Esophagus muscularis mucosa (tissue), 4 donors: ENCODE data around the gene ZFAND4. TPM values are rescaled to one million over a fixed set of nuclear protein-coding genes. Genes with fewer than 3 reads are reported as not detected.
"Not testable (repeated sequence)": the region's sequence is repeated elsewhere in the genome, so short reads cannot be mapped to it uniquely, and the experiment has no call there.

Experiments
- DNase-seq: peaks from one replicate; pipeline ENCODE4 v3.0.0-alpha.2; 2017; ENCODE audit errors: extremely low spot score
- H3K27ac ChIP-seq, 4 donors: fragments of 200-600 bp; sonication (generic); replicated peaks in 1 of 4; 1 replicate in 3 of 4; 2 replicates in 1 of 4; pipeline ENCODE4 v1.5.1; 2016 to 2019; ENCODE audit warnings: mild to moderate bottlenecking in 1 of 4
- H3K27me3 ChIP-seq, 4 donors: fragments of 200-600 bp; sonication (generic); one replicate each; pipeline versions ENCODE4 v1.5.1 to v1.6.0; 2016 to 2019
- H3K36me3 ChIP-seq, 4 donors: fragments of 200-600 bp; sonication (generic); one replicate each; pipeline ENCODE4 v1.5.1; 2016 to 2019
- H3K4me1 ChIP-seq, 4 donors: fragments of 200-600 bp; sonication (generic); one replicate each; pipeline ENCODE4 v1.5.1; 2016 to 2019
- H3K4me3 ChIP-seq, 4 donors: fragments of 200-600 bp; sonication (generic); 1 replicate in 2 of 4; 2 replicates in 2 of 4; pipeline ENCODE4 v1.5.1; 2016 to 2019; ENCODE audit warnings: mild to moderate bottlenecking in 4 of 4, moderate library complexity in 1 of 4
- H3K9me3 ChIP-seq, 4 donors: fragments of 200-600 bp; sonication (generic); 1 replicate in 3 of 4; 2 replicates in 1 of 4; pipeline ENCODE4 v1.5.1; 2016 to 2019
- EP300 ChIP-seq: sonication (generic); formaldehyde crosslinking; IDR thresholded peaks from one replicate; pipeline ENCODE4 v1.6.1; 2017; ENCODE audit warnings: antibody characterized with exemption
- POLR2A ChIP-seq: fragments of 450-650 bp; IDR thresholded peaks from one replicate; pipeline ENCODE4 v1.6.1; 2017; ENCODE audit warnings: antibody characterized with exemption, moderate library complexity, mild to moderate bottlenecking, low read depth
- POLR2AphosphoS5 ChIP-seq, 2 donors: sonication (generic); formaldehyde crosslinking; IDR thresholded peaks; one replicate each; pipeline ENCODE4 v1.6.1; 2017; ENCODE audit warnings: antibody characterized with exemption in 2 of 2
- WGBS: methylation state at CpG from one replicate; pipeline ENCODE4 v1.1.5; 2018; 5-methylcytosine and 5-hydroxymethylcytosine counted together
- intact Hi-C: fragments of 100-400 bp; cut with DNase I; formaldehyde crosslinking; loops from one replicate; pipeline ENCODE4 v1.15.1; 2023
- total RNA-seq, 4 donors: library from RNA; depleted of rRNA; stranded (reverse); fragments of >200 nt; gene quantifications; one replicate each; pipeline versions ENCODE4 v1.1.0 to v1.2.1, GENCODE V29; 2016
- TF ChIP-seq, protein P1 (sequence below), 3 experiments: fragments of 200-600 bp in 2 of 3; fragments of 450-650 bp in 1 of 3; sonication (generic) in 2 of 3; IDR thresholded peaks; one replicate each; pipeline ENCODE4 v1.5.1; 2017 to 2019; ENCODE audit warnings: antibody characterized with exemption in 3 of 3, mild to moderate bottlenecking in 2 of 3, moderate library complexity in 1 of 3

The ZFAND4 gene
- total RNA-seq, 4 donors from 2014 or later: 12.9 to 18.7 (median 16.7) TPM

GRCh38 chr10:45657033-45657926 lies 15.3 kb downstream of the ZFAND4 start:
- Histone ChIP-seq H3K4me3 (no peak overlapping the region), H3K27me3 (no peaks in the 10 kb centered on the region), H3K36me3 (peaks cover 0 to 27% (median 4%) of the 10 kb centered on the region in 4 donors), H3K27ac (no peak overlapping the region), H3K9me3 (no peaks in the 10 kb centered on the region), H3K4me1 (peaks cover 0 to 5% (median 0%) of the 10 kb centered on the region in 4 donors)
- intact Hi-C loops: no loop called here
- no peak for DNase-seq
- 94% methylated on average over 6 of the region's 6 CpGs for WGBS
- TF ChIP-seq, protein P1, sequence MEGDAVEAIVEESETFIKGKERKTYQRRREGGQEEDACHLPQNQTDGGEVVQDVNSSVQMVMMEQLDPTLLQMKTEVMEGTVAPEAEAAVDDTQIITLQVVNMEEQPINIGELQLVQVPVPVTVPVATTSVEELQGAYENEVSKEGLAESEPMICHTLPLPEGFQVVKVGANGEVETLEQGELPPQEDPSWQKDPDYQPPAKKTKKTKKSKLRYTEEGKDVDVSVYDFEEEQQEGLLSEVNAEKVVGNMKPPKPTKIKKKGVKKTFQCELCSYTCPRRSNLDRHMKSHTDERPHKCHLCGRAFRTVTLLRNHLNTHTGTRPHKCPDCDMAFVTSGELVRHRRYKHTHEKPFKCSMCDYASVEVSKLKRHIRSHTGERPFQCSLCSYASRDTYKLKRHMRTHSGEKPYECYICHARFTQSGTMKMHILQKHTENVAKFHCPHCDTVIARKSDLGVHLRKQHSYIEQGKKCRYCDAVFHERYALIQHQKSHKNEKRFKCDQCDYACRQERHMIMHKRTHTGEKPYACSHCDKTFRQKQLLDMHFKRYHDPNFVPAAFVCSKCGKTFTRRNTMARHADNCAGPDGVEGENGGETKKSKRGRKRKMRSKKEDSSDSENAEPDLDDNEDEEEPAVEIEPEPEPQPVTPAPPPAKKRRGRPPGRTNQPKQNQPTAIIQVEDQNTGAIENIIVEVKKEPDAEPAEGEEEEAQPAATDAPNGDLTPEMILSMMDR (IDR thresholded peaks at IDR 0.05): no peak
- TF ChIP-seq POLR2A: no peak
- TF ChIP-seq EP300: no peak
- TF ChIP-seq POLR2AphosphoS5 (IDR thresholded peaks at IDR 0.05): no peak

GRCh38 chr10:45655219-45655618 lies 17.4 kb downstream of the ZFAND4 start:
- Histone ChIP-seq H3K36me3 (peaks cover 0 to 27% (median 3%) of the 10 kb centered on the region in 4 donors), H3K27me3 (no peaks in the 10 kb centered on the region), H3K27ac (no peak overlapping the region), H3K4me1 (peaks cover 0 to 5% (median 0%) of the 10 kb centered on the region in 4 donors), H3K9me3 (no peaks in the 10 kb centered on the region), H3K4me3 (no peak overlapping the region)
- TF ChIP-seq, protein P1 (IDR thresholded peaks at IDR 0.05): no peak
- TF ChIP-seq POLR2A (no peak), EP300 (no peak), POLR2AphosphoS5 (IDR thresholded peaks at IDR 0.05) (no peak)
- intact Hi-C loops: no loop called here
- no peak for DNase-seq

DNA sequence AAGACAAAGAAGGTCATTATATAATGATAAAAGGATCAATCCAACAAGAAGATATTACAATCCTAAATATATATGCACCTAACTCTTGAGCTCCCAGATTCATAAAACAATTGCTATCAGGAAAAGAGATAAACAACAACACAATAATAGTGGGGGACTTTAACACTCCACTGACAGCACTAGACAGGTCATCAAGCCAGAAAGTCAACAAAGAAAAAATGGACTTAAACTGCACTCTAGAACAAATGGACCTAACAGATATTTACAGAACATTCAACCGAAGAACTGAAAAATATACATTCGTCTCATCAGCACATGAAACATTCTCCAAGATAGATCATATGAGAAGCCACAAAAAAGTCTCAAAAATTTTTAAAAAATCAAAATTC lies 17.8 kb downstream of the ZFAND4 start:
- H3K36me3 ChIP-seq: peaks cover 0 to 27% (median 3%) of the 10 kb centered on the region in 4 donors
- DNase-seq, H3K4me1 ChIP-seq, H3K9me3 ChIP-seq, intact Hi-C loops, H3K4me3 ChIP-seq, H3K27ac ChIP-seq, H3K27me3 ChIP-seq: not testable (repeated sequence)
- 94% methylated on average over 2 of the region's 2 CpGs for WGBS

DNA sequence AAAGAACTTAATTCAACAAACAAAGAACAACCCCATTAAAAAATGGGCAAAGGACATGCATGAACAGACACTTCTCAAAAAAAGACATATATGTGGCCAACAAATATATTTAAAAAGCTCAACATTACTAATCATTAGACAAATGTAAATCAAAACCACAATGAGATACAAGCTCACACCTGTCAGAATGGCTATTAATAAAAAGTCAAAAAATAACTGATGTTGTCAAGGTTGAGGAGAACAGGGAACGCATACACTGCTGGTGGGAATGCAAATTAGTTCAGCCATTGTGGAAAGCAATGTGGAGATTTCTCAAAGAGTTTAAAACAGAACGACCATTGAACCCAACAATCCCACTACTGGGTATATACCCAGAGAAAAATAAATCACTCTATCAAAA lies 19.1 kb downstream of the ZFAND4 start:
- H3K9me3 ChIP-seq: no peaks in the 10 kb centered on the region
- peaks cover 0 to 20% (median 3%) of the 10 kb centered on the region in 4 donors for H3K36me3 ChIP-seq
- no peak for DNase-seq
- H3K4me1 ChIP-seq: peaks cover 0 to 5% (median 0%) of the 10 kb centered on the region in 4 donors
- TF ChIP-seq EP300 (no peak), POLR2A (no peak), POLR2AphosphoS5 (IDR thresholded peaks at IDR 0.05) (no peak)
- TF ChIP-seq, protein P1 (IDR thresholded peaks at IDR 0.05): no peak
- H3K27me3 ChIP-seq: no peaks in the 10 kb centered on the region
- no peak overlapping the region for H3K27ac ChIP-seq
- intact Hi-C loops: no loop called here
- WGBS: 95% methylated on average over 2 of the region's 2 CpGs
- H3K4me3 ChIP-seq: no peak overlapping the region

DNA sequence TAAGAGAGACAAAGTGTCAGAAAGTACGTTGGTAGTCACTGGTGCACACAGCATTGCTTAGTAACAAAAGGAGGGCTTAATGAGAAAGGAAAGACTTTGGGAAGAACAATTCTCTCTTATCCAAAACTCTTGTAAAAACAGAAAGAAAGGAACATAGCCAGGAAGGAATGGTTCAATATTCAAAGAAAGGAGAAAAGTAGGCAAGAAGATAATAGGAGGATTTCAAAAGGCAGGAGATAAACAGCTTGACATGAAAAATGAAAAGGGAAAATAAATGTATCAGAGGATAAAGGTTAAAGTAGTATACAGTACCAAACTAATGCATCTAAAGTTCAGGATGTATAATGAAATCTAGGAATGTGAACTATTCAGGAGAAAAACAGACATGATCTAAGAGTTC lies 20.1 kb downstream of the ZFAND4 start:
- Histone ChIP-seq H3K36me3 (peaks cover 4 to 30% (median 10%) of the 10 kb centered on the region in 4 donors), H3K4me1 (peaks cover 0 to 5% (median 0%) of the 10 kb centered on the region in 4 donors), H3K9me3 (no peaks in the 10 kb centered on the region), H3K4me3 (no peak overlapping the region), H3K27me3 (no peaks in the 10 kb centered on the region), H3K27ac (no peak overlapping the region)
- DNase-seq: no peak
- 83% methylated on average over 1 of the region's 1 CpG for WGBS
- TF ChIP-seq, protein P1 (IDR thresholded peaks at IDR 0.05): no peak
- TF ChIP-seq POLR2AphosphoS5 (IDR thresholded peaks at IDR 0.05): no peak
- no peak for TF ChIP-seq EP300
- TF ChIP-seq POLR2A: no peak
- intact Hi-C loops: no loop called here
